HL-60 (cell line): ENCODE measurements around the gene CCDC57.

Experiments used
- DNase-seq, 2 experiments: peaks; one replicate each; pipeline ENCODE4 v3.0.0-alpha.2; 2010 to 2020; ENCODE audit warnings: low read depth in 1 of 2, low spot score in 1 of 2
- H3K27ac ChIP-seq: fragments of 250-450 bp; sonication (Bioruptor Pico); replicated peaks from 2 replicates; pipeline ENCODE4 v1.5.1; 2020; ENCODE audit warnings: mild to moderate bottlenecking, moderate library complexity
- H3K27me3 ChIP-seq: fragments of 250-450 bp; sonication (Bioruptor Pico); 2 replicates; pipeline ENCODE4 v1.5.1; 2021; ENCODE audit warnings: mild to moderate bottlenecking, moderate library complexity; ENCODE audit not compliant: insufficient read depth, poor library complexity, severe bottlenecking
- H3K4me3 ChIP-seq: replicated peaks from 2 replicates; pipeline ENCODE4 v1.5.1; 2011; ENCODE audit warnings: mild to moderate bottlenecking, control low read depth, low read length; ENCODE audit not compliant: insufficient read depth
- CTCF ChIP-seq: IDR thresholded peaks from one replicate; pipeline ENCODE4 v1.5.1; 2011; ENCODE audit warnings: low read length, control low read depth, inconsistent platforms; ENCODE audit not compliant: insufficient read depth
- GABPA ChIP-seq: IDR thresholded peaks from 2 replicates; pipeline ENCODE4 v1.6.1; 2012; ENCODE audit warnings: low read depth
- POLR2AphosphoS5 ChIP-seq: IDR thresholded peaks from 2 replicates; pipeline ENCODE4 v1.6.1; 2012; ENCODE audit warnings: low read depth
- REST ChIP-seq: IDR thresholded peaks from 2 replicates; pipeline ENCODE4 v1.6.1; 2012; ENCODE audit warnings: low read depth; ENCODE audit not compliant: insufficient replicate concordance
- SPI1 ChIP-seq: IDR thresholded peaks from 2 replicates; pipeline ENCODE4 v1.6.1; 2012; ENCODE audit warnings: low read depth, mild to moderate bottlenecking, borderline replicate concordance

Gene CCDC57

GRCh38 chr17:82234211-82235055 is 21.8 kb upstream of the CCDC57 start:
- TF ChIP-seq SPI1: no peak
- TF ChIP-seq POLR2AphosphoS5: peak; percentile 15; the same call in 1 of the 2 replicates
- TF ChIP-seq GABPA: no peak
- Histone ChIP-seq H3K4me3 (no peak overlapping the region; the same call in none of the 2 replicates), H3K27me3 (no peaks in the 10 kb centered on the region), H3K27ac (peak overlapping the region; percentile 91; the same call in 1 of the 2 replicates)
- DNase-seq: peak in 1 of 2 experiments; percentile 50

GRCh38 chr17:82232876-82233785 is 20.5 kb upstream of the CCDC57 start:
- TF ChIP-seq SPI1: no peak
- TF ChIP-seq REST: no peak
- TF ChIP-seq POLR2AphosphoS5: no peak
- no peak for TF ChIP-seq CTCF
- no peak for TF ChIP-seq GABPA
- no peak overlapping the region for H3K4me3 ChIP-seq
- no peak overlapping the region for H3K27ac ChIP-seq
- DNase-seq: no peak
- no peaks in the 10 kb centered on the region for H3K27me3 ChIP-seq

- peak overlapping the region; percentile 94 for H3K27ac ChIP-seq
- H3K27me3 ChIP-seq: no peaks in the 10 kb centered on the region
- H3K4me3 ChIP-seq: peak overlapping the region; percentile 86
- TF ChIP-seq GABPA: no peak
- no peak for TF ChIP-seq SPI1
- TF ChIP-seq POLR2AphosphoS5: peak; percentile 2; the same call in 1 of the 2 replicates
- TF ChIP-seq CTCF: no peak
- peak in 1 of 2 experiments; percentile 64 for DNase-seq
These were observed 19.7 kb upstream of the CCDC57 start for GRCh38 chr17:82232322-82232820.

- H3K27ac ChIP-seq: peak overlapping the region; percentile 94
These were observed 19.1 kb upstream of the CCDC57 start for GRCh38 chr17:82231562-82232321.

More at GRCh38 chr17:82231562-82232321, 19.1 kb upstream of the CCDC57 start:
- TF ChIP-seq POLR2AphosphoS5: peak; percentile 47; the same call in 1 of the 2 replicates
- peak; percentile 66; the same call in 1 of the 2 replicates for TF ChIP-seq SPI1
- TF ChIP-seq GABPA: no peak
- TF ChIP-seq REST: no peak
- TF ChIP-seq CTCF: no peak
- Histone ChIP-seq H3K27me3 (no peaks in the 10 kb centered on the region), H3K4me3 (peak overlapping the region; percentile 86)
- peak; percentile 92 to 97 for DNase-seq
